ENCODE measurements around the gene WASL.
"Not testable (repeated sequence)": the region's sequence is repeated elsewhere in the genome, so short reads cannot be mapped to it uniquely, and the experiment has no call there.

Gene WASL

GRCh38 chr7:123768493-123768892 is 19.7 kb upstream of the WASL start:
- no peak for DNase-seq

- DNase-seq = no peak
Measured at GRCh38 chr7:123763191-123763661, 14.4 kb upstream of the WASL start.

GRCh38 chr7:123761729-123762128 is 12.9 kb upstream of the WASL start:
- DNase-seq = no peak

GRCh38 chr7:123757095-123757494 is 8.3 kb upstream of the WASL start:
- DNase-seq = no peak

GRCh38 chr7:123755338-123755737 is 6.5 kb upstream of the WASL start:
- no peak for DNase-seq

GRCh38 chr7:123754271-123754871 is 5.6 kb upstream of the WASL start:
- DNase-seq = no peak

- DNase-seq = no peak
Measured at GRCh38 chr7:123752534-123752933, 3.7 kb upstream of the WASL start.

GRCh38 chr7:123751821-123752220 is 3.0 kb upstream of the WASL start:
- DNase-seq = no peak

- no peak for DNase-seq
Measured at GRCh38 chr7:123750389-123751230, 1.8 kb upstream of the WASL start.

- DNase-seq = no peak
Measured at GRCh38 chr7:123749537-123749857, 694 bp upstream of the WASL start.

- DNase-seq = peak; percentile 55
Measured at GRCh38 chr7:123748171-123748733, 551 bp downstream of the WASL start.

GRCh38 chr7:123747620-123748141 is 1.1 kb downstream of the WASL start:
- DNase-seq = peak; percentile 55

- no peak for DNase-seq
Measured at GRCh38 chr7:123746931-123747488, 1.8 kb downstream of the WASL start.

- no peak for DNase-seq
Measured at GRCh38 chr7:123746055-123746454, 2.7 kb downstream of the WASL start.

- no peak for DNase-seq
Measured at GRCh38 chr7:123745437-123745836, 3.4 kb downstream of the WASL start.

GRCh38 chr7:123744416-123744815 is 4.4 kb downstream of the WASL start:
- no peak for DNase-seq

- no peak for DNase-seq
Measured at GRCh38 chr7:123741940-123742339, 6.9 kb downstream of the WASL start.

GRCh38 chr7:123738808-123739207 is 10.0 kb downstream of the WASL start:
- no peak for DNase-seq

- no peak for DNase-seq
Measured at GRCh38 chr7:123738356-123738755, 10.4 kb downstream of the WASL start.

- not testable (repeated sequence) for DNase-seq
Measured at GRCh38 chr7:123737168-123737674, 11.6 kb downstream of the WASL start.

- no peak for DNase-seq
Measured at GRCh38 chr7:123735539-123735938, 13.3 kb downstream of the WASL start.

GRCh38 chr7:123734498-123734897 is 14.3 kb downstream of the WASL start:
- DNase-seq = no peak

GRCh38 chr7:123732413-123733091 is 16.3 kb downstream of the WASL start:
- no peak for DNase-seq

All from NCI-H2171 treated with DMSO at 0.1 percent for 48 hours (cell line).